ENCODE data around the gene MKRN3. TPM values are rescaled to one million over a fixed set of nuclear protein-coding genes. Genes with fewer than 3 reads are reported as not detected.

Gene MKRN3
- total RNA-seq, 1 donor from 2014 or later = 3.4 TPM

GRCh38 chr15:23536659-23537058 is 28.8 kb upstream of the MKRN3 start:
- Histone ChIP-seq H3K27me3 (no peaks in the 10 kb centered on the region), H3K4me3 (no peak overlapping the region), H3K36me3 (no peaks in the 10 kb centered on the region), H3K27ac (no peak overlapping the region), H3K9me3 (no peaks in the 10 kb centered on the region), H3K4me1 (no peaks in the 10 kb centered on the region)
- no peak for DNase-seq (ENCODE audit: low spot score in 2 of 2)
- intact Hi-C loops (cut with DNase I) = no loop called here
- TF ChIP-seq CTCF (IDR thresholded peaks at IDR 0.05) = no peak

GRCh38 chr15:23538648-23539047 is 26.8 kb upstream of the MKRN3 start:
- Histone ChIP-seq H3K36me3 (no peaks in the 10 kb centered on the region), H3K4me1 (no peaks in the 10 kb centered on the region), H3K27ac (no peak overlapping the region), H3K4me3 (no peak overlapping the region), H3K9me3 (no peaks in the 10 kb centered on the region), H3K27me3 (no peaks in the 10 kb centered on the region)
- no peak for TF ChIP-seq CTCF (IDR thresholded peaks at IDR 0.05)
- DNase-seq (ENCODE audit: low spot score in 2 of 2) = no peak
- intact Hi-C loops (cut with DNase I) = no loop called here

- no peaks in the 10 kb centered on the region for H3K4me1 ChIP-seq
- H3K4me3 ChIP-seq = no peak overlapping the region
- DNase-seq (ENCODE audit: low spot score in 2 of 2) = no peak
- H3K36me3 ChIP-seq = no peaks in the 10 kb centered on the region
- H3K27ac ChIP-seq = no peak overlapping the region
- H3K9me3 ChIP-seq = no peaks in the 10 kb centered on the region
- no peaks in the 10 kb centered on the region for H3K27me3 ChIP-seq
- intact Hi-C loops (cut with DNase I) = no loop called here
- TF ChIP-seq CTCF (IDR thresholded peaks at IDR 0.05) = no peak
Measured at GRCh38 chr15:23539892-23540291, 25.6 kb upstream of the MKRN3 start.

- no peaks in the 10 kb centered on the region for H3K4me1 ChIP-seq
- H3K9me3 ChIP-seq = no peaks in the 10 kb centered on the region
- H3K27me3 ChIP-seq = no peaks in the 10 kb centered on the region
- H3K27ac ChIP-seq = no peak overlapping the region
- no peaks in the 10 kb centered on the region for H3K36me3 ChIP-seq
- no peak for TF ChIP-seq CTCF (IDR thresholded peaks at IDR 0.05)
- no peak overlapping the region for H3K4me3 ChIP-seq
- DNase-seq (ENCODE audit: low spot score in 2 of 2) = no peak
- intact Hi-C loops (cut with DNase I) = no loop called here
Measured at GRCh38 chr15:23546158-23546557, 19.3 kb upstream of the MKRN3 start.

- no peaks in the 10 kb centered on the region for H3K9me3 ChIP-seq
- DNase-seq (ENCODE audit: low spot score in 2 of 2) = no peak
- H3K27me3 ChIP-seq = no peaks in the 10 kb centered on the region
- H3K27ac ChIP-seq = no peak overlapping the region
- TF ChIP-seq CTCF (IDR thresholded peaks at IDR 0.05) = no peak
- H3K4me1 ChIP-seq = no peaks in the 10 kb centered on the region
- H3K36me3 ChIP-seq = no peaks in the 10 kb centered on the region
- H3K4me3 ChIP-seq = no peak overlapping the region
- intact Hi-C loops (cut with DNase I) = no loop called here
Measured at GRCh38 chr15:23548071-23548470, 17.4 kb upstream of the MKRN3 start.

- Histone ChIP-seq H3K9me3 (no peaks in the 10 kb centered on the region), H3K27ac (no peak overlapping the region), H3K36me3 (no peaks in the 10 kb centered on the region), H3K4me1 (no peaks in the 10 kb centered on the region), H3K27me3 (no peaks in the 10 kb centered on the region), H3K4me3 (no peak overlapping the region)
- intact Hi-C loops (cut with DNase I) = no loop called here
- TF ChIP-seq CTCF (IDR thresholded peaks at IDR 0.05) = no peak
- DNase-seq (ENCODE audit: low spot score in 2 of 2) = no peak
Measured at GRCh38 chr15:23561914-23562313, 3.6 kb upstream of the MKRN3 start.
